Colonic mucosa (tissue), 4 donors: ENCODE data around the gene BMPER. TPM values are rescaled to one million over a fixed set of nuclear protein-coding genes. Genes with fewer than 3 reads are reported as not detected.

Experiments
- DNase-seq: peaks from one replicate; pipeline ENCODE4 v3.0.0-alpha.2; 2020
- H3K27ac ChIP-seq: fragments of 200-600 bp; one replicate; pipeline ENCODE4 v1.8.0; 2021
- H3K27me3 ChIP-seq: fragments of 200-600 bp; one replicate; pipeline ENCODE4 v1.8.0; 2021
- H3K36me3 ChIP-seq: fragments of 200-600 bp; one replicate; pipeline ENCODE4 v1.8.0; 2021
- H3K4me1 ChIP-seq: fragments of 200-600 bp; one replicate; pipeline ENCODE4 v1.8.0; 2021; ENCODE audit warnings: mild to moderate bottlenecking
- H3K4me3 ChIP-seq: fragments of 200-600 bp; one replicate; pipeline ENCODE4 v1.8.0; 2021
- H3K9ac ChIP-seq, 2 donors: one replicate each; pipeline ENCODE4 v1.7.0; 2013; ENCODE audit warnings: control low read depth in 2 of 2, low read depth in 2 of 2, low read length in 2 of 2
- H3K9me3 ChIP-seq: fragments of 200-600 bp; one replicate; pipeline ENCODE4 v1.8.0; 2021
- CTCF ChIP-seq: fragments of 200-600 bp; IDR thresholded peaks from one replicate; pipeline ENCODE4 v1.8.0; 2022; ENCODE audit warnings: antibody characterized with exemption, mild to moderate bottlenecking
- intact Hi-C: fragments of 100-400 bp; cut with DNase I; formaldehyde crosslinking; loops from one replicate; pipeline ENCODE4 v1.14.1; 2022
- total RNA-seq, 2 donors: library from RNA; stranded (reverse); fragmentation: NEBNext Ultra II Directional in 1 of 2; extraction: Animal tissue kit (Norgen Biotek cat#: 25700) in 1 of 2; gene quantifications; one replicate each; pipeline ENCODE4 v1.2.1, GENCODE V29; 2021
- donor health status: healthy.
- donor health status: DM: no; HTN: no; CAD: no.
- donor health status: DM: no; HTN: no; CAD: no.

The BMPER gene
- total RNA-seq, 2 donors from 2014 or later: 0.85 to 1.3 TPM

DNA sequence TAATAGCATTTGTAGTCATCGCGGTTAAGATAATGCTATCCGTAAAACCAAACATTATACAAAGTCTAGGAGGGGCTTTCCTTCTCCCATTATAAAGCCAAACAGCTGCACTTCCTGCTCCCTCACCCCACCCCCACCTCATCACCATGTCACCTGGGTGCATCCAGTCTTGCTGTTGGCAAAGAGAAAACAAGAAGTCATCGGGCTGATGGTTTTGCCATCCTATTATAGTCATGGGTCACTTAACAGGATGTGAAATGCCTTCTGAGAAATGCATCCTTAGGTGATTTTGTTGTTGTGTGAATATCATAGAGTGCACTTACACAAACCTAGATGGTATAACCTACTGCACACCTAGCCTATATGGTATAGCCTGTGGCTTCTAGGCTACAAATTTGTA is 157.0 kb downstream of the BMPER start:
- Histone ChIP-seq H3K9ac (no peak overlapping the region), H3K4me1 (no peaks in the 10 kb centered on the region), H3K9me3 (no peaks in the 10 kb centered on the region), H3K4me3 (no peak overlapping the region), H3K36me3 (no peaks in the 10 kb centered on the region), H3K27me3 (no peaks in the 10 kb centered on the region), H3K27ac (no peak overlapping the region)
- no peak for DNase-seq
- intact Hi-C loops: no loop called here
- TF ChIP-seq CTCF: no peak

DNA sequence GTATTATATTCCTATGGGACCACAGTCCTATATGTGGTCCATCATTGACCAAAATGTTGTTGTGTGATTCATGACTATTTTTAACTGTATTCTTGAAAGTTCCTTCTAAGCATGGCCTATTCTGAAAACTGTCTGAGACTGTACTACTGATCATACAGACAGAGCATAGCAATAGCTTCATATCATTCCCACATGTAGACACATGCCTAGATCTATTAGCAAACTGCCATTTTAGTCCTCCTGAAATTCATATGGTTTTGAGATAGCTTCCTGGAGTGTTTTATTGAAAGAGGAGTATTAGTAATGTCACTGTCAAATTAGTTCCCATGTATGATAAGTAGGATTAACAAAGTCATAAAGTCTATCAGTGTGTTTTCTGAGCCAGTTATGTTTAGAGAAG is 157.5 kb downstream of the BMPER start:
- no peaks in the 10 kb centered on the region for H3K27me3 ChIP-seq
- no peaks in the 10 kb centered on the region for H3K9me3 ChIP-seq
- no peak for TF ChIP-seq CTCF
- no peak overlapping the region for H3K9ac ChIP-seq
- DNase-seq: no peak
- intact Hi-C loops: no loop called here
- H3K4me1 ChIP-seq: no peaks in the 10 kb centered on the region
- H3K27ac ChIP-seq: no peak overlapping the region
- H3K4me3 ChIP-seq: no peak overlapping the region
- H3K36me3 ChIP-seq: no peaks in the 10 kb centered on the region

DNA sequence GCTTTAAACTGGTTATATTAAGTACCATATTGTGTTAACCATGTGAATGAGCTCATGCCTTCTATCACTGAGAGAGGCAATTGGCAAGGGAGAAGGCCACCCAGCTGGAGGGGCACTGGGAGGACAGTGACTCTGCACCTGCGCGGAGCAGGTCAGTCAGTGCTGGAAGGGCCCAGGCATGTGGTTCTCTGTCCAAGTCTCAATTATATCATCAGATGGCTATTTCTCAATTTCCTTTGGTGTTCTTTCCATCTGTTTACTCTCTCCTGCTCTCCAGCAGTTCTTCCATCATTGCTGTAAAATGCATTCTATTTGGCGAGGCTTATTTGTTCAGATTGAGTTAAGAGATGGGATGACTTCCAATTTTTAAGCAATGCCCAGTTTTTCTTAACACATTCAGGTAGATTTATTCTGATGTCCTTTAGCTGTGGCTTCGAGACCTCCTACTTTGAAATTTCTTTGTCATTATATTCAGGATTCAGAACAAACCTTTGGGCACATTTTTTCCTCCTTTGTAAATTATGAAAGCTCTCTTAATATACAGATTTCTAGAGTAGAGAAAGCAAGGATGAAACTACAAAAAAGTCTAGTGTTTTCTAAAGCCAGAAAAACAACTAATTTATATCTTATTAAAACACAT is 159.3 kb downstream of the BMPER start:
- Histone ChIP-seq H3K27ac (no peak overlapping the region), H3K9me3 (no peaks in the 10 kb centered on the region), H3K4me1 (no peaks in the 10 kb centered on the region), H3K27me3 (no peaks in the 10 kb centered on the region), H3K4me3 (no peak overlapping the region), H3K9ac (no peak overlapping the region), H3K36me3 (no peaks in the 10 kb centered on the region)
- intact Hi-C loops: no loop called here
- no peak for TF ChIP-seq CTCF
- no peak for DNase-seq

GRCh38 chr7:34066411-34066810 is 161.1 kb downstream of the BMPER start:
- Histone ChIP-seq H3K27ac (no peak overlapping the region), H3K4me3 (no peak overlapping the region), H3K9ac (no peak overlapping the region), H3K9me3 (no peaks in the 10 kb centered on the region), H3K36me3 (no peaks in the 10 kb centered on the region), H3K27me3 (no peaks in the 10 kb centered on the region), H3K4me1 (no peaks in the 10 kb centered on the region)
- DNase-seq: no peak
- no peak for TF ChIP-seq CTCF
- intact Hi-C loops: no loop called here

DNA sequence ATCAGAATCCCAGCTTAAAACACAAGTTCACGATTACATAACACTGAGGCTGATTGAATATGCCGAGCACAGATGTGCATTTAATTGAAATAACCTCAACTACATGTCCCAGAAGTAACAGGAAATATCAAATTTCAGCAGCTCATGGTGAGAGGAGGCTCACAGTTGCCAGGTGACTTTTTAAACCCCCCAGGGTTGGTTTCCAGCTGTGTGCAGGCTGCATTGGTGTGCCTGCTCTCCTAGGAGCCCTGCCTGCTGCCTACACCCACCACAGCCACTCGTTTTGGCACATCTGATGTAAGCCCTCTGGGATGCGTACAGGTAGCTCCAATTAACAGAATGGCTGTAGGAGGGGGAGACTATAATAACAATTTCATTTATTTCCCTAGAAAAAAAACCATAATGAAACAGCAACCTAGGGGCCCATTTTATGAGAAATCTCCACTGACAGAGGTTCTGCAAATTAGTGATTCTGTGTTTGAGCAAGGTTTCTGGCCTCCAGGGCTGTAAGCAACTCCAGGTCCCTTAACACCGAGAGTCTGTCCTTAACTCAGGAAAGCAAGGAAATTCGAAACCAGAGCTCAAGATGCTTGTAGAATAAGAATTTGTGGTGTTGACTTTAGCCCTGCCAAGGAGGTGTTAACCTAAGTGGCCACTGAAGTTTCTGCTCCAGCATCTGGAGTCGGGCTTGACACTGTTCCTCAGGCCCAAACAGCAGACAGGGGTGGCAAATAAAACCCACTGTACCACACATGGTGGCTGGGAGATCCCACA is 161.9 kb downstream of the BMPER start:
- H3K36me3 ChIP-seq: no peaks in the 10 kb centered on the region
- H3K27me3 ChIP-seq: no peaks in the 10 kb centered on the region
- no peak overlapping the region for H3K9ac ChIP-seq
- intact Hi-C loops: no loop called here
- no peaks in the 10 kb centered on the region for H3K9me3 ChIP-seq
- no peak for DNase-seq
- no peak for TF ChIP-seq CTCF
- H3K4me3 ChIP-seq: no peak overlapping the region
- H3K4me1 ChIP-seq: no peaks in the 10 kb centered on the region
- H3K27ac ChIP-seq: no peak overlapping the region
